Colonic mucosa (tissue), 4 donors: ENCODE measurements around the gene MTCL1. TPM values are rescaled to one million over a fixed set of nuclear protein-coding genes. Genes with fewer than 3 reads are reported as not detected.

Experiments
- DNase-seq: peaks from one replicate; pipeline ENCODE4 v3.0.0-alpha.2; 2020
- H3K27ac ChIP-seq: fragments of 200-600 bp; one replicate; pipeline ENCODE4 v1.8.0; 2021
- H3K27me3 ChIP-seq: fragments of 200-600 bp; one replicate; pipeline ENCODE4 v1.8.0; 2021
- H3K36me3 ChIP-seq: fragments of 200-600 bp; one replicate; pipeline ENCODE4 v1.8.0; 2021
- H3K4me1 ChIP-seq: fragments of 200-600 bp; one replicate; pipeline ENCODE4 v1.8.0; 2021; ENCODE audit warnings: mild to moderate bottlenecking
- H3K4me3 ChIP-seq: fragments of 200-600 bp; one replicate; pipeline ENCODE4 v1.8.0; 2021
- H3K9ac ChIP-seq, 2 donors: one replicate each; pipeline ENCODE4 v1.7.0; 2013; ENCODE audit warnings: control low read depth in 2 of 2, low read depth in 2 of 2, low read length in 2 of 2
- H3K9me3 ChIP-seq: fragments of 200-600 bp; one replicate; pipeline ENCODE4 v1.8.0; 2021
- intact Hi-C: fragments of 100-400 bp; cut with DNase I; formaldehyde crosslinking; loops from one replicate; pipeline ENCODE4 v1.14.1; 2022
- total RNA-seq, 2 donors: library from RNA; stranded (reverse); fragmentation: NEBNext Ultra II Directional in 1 of 2; extraction: Animal tissue kit (Norgen Biotek cat#: 25700) in 1 of 2; gene quantifications; one replicate each; pipeline ENCODE4 v1.2.1, GENCODE V29; 2021
- TF ChIP-seq, protein P1 (sequence below): fragments of 200-600 bp; IDR thresholded peaks from one replicate; pipeline ENCODE4 v1.8.0; 2022; ENCODE audit warnings: antibody characterized with exemption, mild to moderate bottlenecking
- donor health status: healthy.
- donor health status: DM: no; HTN: no; CAD: no.
- donor health status: DM: no; HTN: no; CAD: no.

Gene MTCL1
- total RNA-seq, 2 donors from 2014 or later: 2.3 to 20.8 TPM

- Histone ChIP-seq H3K36me3 (no peaks in the 10 kb centered on the region), H3K4me1 (no peaks in the 10 kb centered on the region), H3K27me3 (no peaks in the 10 kb centered on the region), H3K9me3 (no peaks in the 10 kb centered on the region), H3K9ac (no peak overlapping the region), H3K27ac (no peak overlapping the region), H3K4me3 (no peak overlapping the region)
- intact Hi-C loops: no loop called here
- no peak for DNase-seq
- TF ChIP-seq, protein P1, sequence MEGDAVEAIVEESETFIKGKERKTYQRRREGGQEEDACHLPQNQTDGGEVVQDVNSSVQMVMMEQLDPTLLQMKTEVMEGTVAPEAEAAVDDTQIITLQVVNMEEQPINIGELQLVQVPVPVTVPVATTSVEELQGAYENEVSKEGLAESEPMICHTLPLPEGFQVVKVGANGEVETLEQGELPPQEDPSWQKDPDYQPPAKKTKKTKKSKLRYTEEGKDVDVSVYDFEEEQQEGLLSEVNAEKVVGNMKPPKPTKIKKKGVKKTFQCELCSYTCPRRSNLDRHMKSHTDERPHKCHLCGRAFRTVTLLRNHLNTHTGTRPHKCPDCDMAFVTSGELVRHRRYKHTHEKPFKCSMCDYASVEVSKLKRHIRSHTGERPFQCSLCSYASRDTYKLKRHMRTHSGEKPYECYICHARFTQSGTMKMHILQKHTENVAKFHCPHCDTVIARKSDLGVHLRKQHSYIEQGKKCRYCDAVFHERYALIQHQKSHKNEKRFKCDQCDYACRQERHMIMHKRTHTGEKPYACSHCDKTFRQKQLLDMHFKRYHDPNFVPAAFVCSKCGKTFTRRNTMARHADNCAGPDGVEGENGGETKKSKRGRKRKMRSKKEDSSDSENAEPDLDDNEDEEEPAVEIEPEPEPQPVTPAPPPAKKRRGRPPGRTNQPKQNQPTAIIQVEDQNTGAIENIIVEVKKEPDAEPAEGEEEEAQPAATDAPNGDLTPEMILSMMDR: no peak
Measured at GRCh38 chr18:8752329-8752728, 47.0 kb downstream of the MTCL1 start.

DNA sequence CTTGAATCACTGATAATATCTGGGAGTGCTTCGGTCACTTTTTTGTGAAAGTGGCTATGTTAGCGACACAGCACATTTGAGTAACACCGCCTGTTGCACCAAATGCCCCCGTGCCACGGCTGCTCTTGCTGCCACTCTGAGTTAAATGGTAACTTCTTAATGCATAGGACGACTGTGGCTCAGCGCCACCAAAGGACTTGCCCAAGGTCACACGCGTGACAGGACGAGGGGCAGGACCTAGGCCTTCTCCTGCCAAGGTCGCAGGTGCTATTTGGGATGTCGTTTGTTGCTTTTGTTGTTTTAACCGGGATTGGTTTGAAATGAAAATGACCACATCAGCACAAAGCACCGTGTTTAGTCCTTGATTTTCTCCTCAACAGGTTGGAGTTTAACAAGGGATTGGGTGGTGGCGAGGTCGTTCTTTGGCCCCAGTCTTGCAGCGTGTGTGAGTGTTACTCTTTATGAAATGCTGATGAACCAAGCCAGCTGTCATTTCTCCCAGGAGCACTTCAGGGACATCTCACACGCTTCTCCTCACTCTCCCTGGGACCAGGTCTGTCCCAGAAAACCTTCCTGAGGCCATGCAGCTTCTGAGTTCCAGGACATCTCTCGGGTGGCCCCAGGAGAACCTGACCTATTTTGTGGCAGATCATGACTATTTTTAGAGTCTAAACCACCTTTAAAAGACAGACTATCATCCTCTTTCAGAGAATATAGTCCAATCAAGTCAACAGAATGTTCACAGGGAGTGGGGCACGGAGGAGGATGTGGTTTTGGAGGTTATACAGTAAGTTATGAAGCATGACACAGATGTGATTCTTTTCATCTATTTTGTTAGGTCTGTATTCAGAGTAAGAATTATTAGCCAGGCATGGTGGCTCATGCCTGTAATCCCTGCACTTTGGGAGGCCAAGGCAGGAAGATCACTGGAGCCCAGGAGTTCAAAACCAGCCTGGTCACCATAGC lies 49.9 kb downstream of the MTCL1 start:
- H3K4me3 ChIP-seq: no peak overlapping the region
- DNase-seq: no peak
- H3K36me3 ChIP-seq: no peaks in the 10 kb centered on the region
- TF ChIP-seq, protein P1: no peak
- intact Hi-C loops: no loop called here
- H3K9ac ChIP-seq: no peak overlapping the region
- H3K27me3 ChIP-seq: no peaks in the 10 kb centered on the region
- no peaks in the 10 kb centered on the region for H3K9me3 ChIP-seq
- H3K27ac ChIP-seq: no peak overlapping the region
- no peaks in the 10 kb centered on the region for H3K4me1 ChIP-seq

DNA sequence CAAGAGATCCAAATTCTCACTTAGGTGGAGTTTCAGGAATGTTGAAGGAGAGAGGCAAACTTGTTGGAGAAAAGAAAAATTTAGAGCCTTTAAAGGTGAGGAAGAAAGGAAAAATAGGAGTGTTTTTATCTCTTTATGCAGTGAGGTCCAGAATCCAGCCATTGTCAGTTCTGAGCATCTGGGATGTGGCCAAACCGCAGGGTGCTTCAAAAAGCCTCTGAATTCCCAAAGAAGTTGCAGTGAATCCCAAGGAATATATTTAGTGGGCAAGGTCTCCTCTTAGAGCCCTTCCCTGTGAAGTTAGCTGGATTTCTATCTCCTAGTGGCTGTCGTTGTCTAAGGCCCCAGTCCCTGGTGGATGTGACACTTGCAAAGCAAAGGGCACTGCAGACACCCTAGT lies 51.2 kb downstream of the MTCL1 start:
- Histone ChIP-seq H3K4me3 (no peak overlapping the region), H3K4me1 (no peaks in the 10 kb centered on the region), H3K9me3 (no peaks in the 10 kb centered on the region), H3K9ac (no peak overlapping the region), H3K36me3 (no peaks in the 10 kb centered on the region), H3K27ac (no peak overlapping the region), H3K27me3 (no peaks in the 10 kb centered on the region)
- intact Hi-C loops: no loop called here
- DNase-seq: no peak
- TF ChIP-seq, protein P1: no peak

GRCh38 chr18:8757396-8757997 lies 52.1 kb downstream of the MTCL1 start:
- TF ChIP-seq, protein P1: no peak
- no peaks in the 10 kb centered on the region for H3K36me3 ChIP-seq
- intact Hi-C loops: no loop called here
- H3K4me3 ChIP-seq: no peak overlapping the region
- no peaks in the 10 kb centered on the region for H3K4me1 ChIP-seq
- no peak overlapping the region for H3K9ac ChIP-seq
- DNase-seq: no peak
- no peaks in the 10 kb centered on the region for H3K9me3 ChIP-seq
- no peaks in the 10 kb centered on the region for H3K27me3 ChIP-seq
- no peak overlapping the region for H3K27ac ChIP-seq

DNA sequence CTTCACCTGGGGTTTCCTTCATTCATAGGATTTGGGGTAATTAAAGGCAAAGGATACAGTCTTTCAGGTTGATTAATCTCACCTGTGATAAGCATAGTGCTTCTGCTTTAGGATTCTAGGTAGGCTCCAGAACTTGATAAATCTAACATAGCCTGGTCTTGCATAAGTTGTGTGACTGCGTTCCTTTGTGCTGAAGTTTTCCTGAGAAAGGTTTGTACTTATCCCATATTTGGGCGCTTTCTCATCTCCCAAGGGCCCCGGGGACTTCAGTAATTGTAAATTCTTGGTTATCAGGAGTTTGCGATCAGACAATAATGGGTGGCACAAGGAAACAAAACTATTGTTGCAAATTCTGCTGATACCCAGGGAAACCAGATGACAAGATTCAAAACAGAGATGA lies 53.1 kb downstream of the MTCL1 start:
- no peaks in the 10 kb centered on the region for H3K27me3 ChIP-seq
- no peak overlapping the region for H3K4me3 ChIP-seq
- H3K9ac ChIP-seq: no peak overlapping the region
- no peak for DNase-seq
- H3K36me3 ChIP-seq: no peaks in the 10 kb centered on the region
- no peak overlapping the region for H3K27ac ChIP-seq
- H3K4me1 ChIP-seq: no peaks in the 10 kb centered on the region
- no peaks in the 10 kb centered on the region for H3K9me3 ChIP-seq
- intact Hi-C loops: no loop called here
- TF ChIP-seq, protein P1: no peak
